Suppressor macrophage treated with lipopolysaccharide for 1 hour (primary cell): ENCODE measurements around the gene MMD.
A peak's percentile ranks its signal among the peaks of the same experiment; 100 is the strongest.
"Not testable (repeated sequence)": the region's sequence is repeated elsewhere in the genome, so short reads cannot be mapped to it uniquely, and the experiment has no call there.

ENCODE experiments used
- DNase-seq, 3 donors: peaks; one replicate each; pipeline ENCODE4 v3.0.0-alpha.2; 2020 to 2022

MMD gene

DNA sequence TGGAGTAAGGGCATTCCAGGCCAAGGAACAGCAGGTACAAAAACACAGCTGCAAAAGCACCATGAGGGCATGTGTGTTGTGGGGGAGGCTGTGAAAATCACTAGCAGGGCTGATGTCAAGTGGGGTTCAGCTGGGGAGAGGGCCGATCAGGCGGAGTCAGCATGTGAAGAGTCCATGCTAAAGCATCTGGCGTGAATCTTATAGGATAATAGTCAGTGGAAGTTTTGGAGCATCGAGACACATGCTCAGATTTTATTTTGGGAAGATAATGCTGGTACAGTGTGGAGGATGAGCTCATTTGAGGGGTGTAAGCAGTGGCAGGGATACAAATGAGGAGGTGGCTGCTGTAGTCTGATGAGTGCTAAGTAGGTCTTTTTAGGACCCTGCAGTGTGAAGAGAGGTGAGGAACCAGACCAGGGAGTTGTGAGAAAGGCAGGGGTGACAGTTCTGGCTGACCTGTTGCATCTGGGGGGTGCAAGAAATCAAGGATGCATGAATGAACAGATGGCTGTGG is 30.3 kb downstream of the MMD start:
- no peak for DNase-seq

DNA sequence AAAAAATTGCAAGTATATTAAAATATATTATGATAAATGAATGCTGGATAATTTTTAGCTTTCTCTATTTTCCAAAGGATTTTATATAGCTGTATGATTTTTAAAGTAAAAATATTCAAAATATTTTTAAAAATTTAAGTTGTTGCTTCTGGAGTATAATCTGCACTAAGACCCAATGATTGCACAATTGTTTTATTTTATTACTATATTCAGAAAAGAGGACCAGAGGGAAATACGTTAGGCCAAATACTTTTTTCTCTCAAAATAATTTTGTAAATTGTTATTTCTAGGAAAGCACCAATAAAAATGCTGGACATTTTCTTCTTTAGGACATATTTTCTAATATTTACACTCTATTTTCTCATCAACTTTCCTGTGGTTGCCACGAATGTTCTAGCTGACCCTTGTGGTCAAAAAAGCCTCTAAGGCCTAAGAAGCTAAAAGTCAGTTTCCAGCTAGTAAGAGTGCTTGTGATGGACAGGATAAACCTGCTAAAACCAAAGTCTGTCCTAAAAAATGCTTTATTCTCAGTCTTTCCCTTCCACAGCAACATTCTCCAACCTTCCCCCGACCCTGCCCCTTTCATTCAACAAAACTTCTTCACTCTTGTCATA is 31.2 kb downstream of the MMD start:
- DNase-seq = no peak

DNA sequence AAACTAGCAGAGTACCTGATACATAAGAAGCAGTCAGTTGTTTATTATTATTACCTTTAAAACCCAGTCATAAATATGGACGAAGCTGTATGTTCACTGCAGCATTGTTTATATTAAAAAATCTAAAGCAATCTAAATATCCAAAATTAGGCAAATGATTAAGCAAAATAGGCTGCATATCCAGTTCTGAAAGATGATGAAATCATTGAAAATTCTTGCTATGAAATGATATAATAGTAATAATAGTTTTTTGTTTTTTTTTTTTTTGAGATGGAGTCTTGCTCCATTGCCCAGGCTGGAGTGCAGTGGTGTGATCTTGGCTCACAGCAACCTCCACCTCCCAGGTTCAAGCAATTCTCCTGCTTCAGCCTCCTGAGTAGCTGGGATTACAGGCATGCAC is 31.9 kb downstream of the MMD start:
- not testable (repeated sequence) for DNase-seq

DNA sequence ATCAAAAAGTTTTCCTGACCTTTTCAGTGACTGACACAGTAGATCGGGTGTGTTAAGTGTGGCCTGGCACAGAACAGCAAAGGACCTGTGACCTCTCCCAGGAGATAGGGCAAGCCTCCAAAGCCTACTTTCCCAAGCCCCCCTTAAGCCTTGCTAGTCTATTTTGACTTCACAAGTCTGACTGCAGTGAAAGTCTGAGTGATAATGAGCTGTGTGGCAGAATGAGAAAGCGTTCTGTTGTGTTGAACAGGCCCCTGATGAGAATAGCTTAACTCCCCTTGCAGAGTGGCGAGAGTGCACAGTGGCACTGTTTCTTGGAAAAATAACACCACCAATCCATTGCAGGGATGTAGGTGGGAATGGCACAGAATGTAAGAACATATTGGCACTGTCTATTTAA is 32.8 kb downstream of the MMD start:
- no peak for DNase-seq

DNA sequence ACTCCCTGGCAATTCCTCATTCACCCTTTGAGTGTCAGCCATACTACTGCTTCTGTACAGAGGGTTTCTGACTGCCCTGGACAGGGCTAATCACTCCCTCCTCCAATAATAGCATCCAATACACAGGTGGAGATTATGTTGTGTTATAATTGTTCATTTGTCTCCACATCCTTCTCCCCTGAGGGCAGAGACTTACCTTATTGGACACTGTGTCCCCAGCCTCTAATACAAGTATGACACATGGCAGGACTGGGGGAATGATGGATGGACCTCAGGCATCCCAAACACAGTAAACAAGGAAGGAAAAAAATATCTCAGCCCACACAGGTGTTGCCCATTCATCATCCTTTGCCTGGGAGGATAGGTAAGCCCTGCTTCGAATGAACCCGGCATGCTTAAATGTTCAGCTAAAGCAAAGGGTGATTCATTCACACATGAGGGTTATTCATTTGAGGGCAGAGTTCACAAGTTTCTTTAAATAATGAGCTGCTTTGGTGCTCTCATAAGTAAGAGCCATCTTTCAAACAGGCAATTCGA is 34.8 kb downstream of the MMD start:
- peak in 1 of 3 donors; percentile 17 for DNase-seq

DNA sequence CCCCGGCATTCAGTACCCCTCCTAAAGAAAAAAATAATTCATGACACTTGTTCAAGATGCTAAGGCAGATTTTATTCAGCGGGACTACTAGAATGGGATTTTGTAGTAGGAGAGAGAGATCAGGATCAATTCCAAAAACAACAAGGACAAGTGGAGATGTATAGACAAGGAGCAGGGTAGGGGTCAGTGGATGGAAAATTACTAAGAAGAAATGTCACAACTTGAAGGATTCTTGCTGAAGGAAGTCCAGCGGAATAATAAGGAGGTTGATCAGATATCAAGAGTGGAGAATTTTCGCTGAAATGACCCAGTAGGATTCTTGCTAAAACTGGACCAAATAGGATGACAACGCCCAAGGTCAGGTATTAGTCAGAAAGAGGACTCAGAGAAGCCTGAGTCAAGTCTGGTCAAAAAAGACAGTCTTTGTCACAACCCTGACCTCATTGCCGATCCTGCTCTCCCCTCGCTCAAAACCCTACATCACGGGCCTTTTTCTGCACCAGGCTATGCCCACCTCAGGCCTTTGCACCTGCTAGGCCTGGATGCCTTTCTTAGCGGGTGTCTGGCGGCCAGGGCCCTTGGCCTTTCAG is 36.9 kb downstream of the MMD start:
- DNase-seq = no peak

DNA sequence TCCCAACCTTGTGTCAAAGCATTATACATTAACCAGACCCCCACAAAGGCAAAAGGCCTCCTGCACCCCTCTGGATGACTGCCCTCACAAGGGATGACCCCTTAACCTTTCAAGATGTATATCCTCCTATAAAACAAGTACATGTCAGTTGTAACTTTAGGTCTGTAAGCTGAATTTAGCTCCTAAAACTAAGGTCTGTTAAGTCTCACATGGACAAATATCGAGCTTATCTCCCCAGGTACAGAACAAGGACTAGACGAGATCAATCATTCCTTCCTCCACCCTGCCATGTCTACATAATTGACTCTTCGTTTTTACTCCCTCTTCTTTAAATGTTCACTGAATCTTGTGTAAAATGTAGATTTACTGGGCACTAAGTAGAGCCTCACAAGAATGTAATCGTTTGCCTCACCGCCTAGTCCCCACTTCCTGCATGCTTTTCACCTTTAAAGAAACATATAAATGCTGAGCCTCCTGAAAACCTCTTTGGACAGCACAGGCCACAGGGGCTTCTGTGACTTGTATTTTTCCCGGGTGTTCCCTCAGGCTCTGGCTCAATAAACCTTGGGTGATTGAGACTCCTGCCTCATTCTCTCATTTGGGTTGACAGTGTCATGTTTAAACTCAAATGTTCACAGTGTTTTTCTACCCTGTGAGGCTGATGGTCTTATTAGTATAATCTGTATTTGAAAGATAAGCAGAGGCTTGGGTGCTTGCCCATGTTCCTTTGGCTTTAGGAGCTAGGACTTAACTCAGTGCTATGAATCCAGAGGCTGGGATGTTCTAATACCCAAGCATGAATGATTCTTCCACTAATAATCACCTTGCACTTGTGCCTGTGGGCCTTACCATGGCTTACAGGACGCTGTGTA is 37.6 kb downstream of the MMD start:
- no peak for DNase-seq

DNA sequence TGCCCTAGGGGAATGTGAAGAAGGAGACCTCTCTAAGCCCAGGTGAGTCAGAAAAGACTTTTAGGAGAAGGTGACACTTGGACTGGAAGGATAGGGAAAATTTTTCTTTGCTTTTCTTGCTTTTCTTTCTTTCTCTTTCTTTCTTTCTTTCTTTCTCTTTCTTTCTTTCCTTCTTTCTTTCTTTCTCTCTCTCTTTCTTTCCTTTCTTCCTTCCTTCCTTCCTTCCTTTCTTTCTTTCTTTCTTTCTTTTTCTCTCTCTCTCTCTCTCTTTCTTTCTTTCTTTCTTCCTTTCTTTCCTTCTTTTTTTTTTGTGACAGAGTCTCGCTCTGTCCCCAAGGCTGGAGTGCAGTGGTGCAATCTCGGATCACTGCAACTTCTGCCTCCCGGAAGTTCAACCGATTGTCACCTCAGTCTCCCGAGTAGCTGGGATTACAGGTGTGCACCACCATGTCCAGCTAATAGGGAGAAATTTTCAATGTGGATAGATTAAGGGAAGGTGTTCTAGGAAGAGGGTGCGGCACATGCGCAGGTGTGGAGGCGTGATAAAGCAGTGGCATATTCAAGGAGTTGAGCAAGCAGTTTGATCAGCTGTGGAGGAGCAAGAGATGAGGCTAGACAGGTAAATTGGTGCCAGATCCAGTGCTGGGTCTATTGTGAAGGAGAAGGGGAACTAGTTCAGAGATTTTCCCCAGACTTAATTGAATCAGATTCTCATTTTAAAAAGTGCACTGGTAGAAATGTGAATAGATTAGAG is 40.4 kb downstream of the MMD start:
- no peak for DNase-seq

DNA sequence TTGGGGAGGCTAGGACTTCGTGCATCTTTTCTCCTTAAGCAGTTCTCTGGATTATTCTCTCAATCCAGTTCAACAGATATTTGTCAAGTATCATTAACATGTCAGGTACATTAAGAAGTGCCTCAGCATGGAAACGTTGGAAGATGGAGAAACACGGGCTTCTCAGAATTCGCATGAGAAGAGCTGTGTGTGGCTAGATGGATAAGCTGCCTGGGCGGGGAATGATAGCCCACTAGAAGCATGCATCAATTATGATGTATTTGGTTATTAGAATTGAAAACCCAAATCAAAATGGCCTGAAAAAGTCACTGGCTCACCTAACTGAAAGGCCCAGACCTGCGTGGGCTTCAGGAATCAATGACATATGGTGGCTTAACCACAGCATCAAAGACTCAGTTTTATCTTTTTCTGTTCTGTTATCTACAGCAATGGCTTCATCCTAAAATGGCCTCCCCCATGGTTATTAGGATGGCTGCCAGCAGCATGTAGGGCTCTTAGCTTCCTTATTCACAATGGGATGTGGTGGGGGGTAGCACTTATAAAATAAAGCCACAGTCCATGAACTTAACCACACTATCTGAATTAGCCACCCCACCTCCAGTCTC is 43.9 kb downstream of the MMD start:
- no peak for DNase-seq

DNA sequence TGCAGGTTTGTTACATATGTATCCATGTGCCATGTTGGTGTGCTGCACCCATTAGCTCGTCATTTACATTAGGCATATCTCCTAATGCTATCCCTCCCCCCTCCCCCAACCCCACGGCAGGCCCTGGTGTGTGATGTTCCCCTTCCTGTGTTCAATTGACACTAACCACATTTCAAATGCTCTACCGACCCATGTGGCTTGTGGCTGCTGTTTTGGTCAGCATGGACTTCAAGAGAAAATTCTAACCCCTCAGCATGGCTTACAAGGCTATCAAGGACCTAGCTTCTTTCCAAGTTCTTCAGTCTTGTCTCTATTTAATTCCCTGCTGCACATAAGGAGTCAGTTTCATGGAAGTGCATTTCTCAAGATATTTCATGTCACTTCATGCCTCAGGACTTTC is 52.9 kb downstream of the MMD start:
- no peak for DNase-seq

DNA sequence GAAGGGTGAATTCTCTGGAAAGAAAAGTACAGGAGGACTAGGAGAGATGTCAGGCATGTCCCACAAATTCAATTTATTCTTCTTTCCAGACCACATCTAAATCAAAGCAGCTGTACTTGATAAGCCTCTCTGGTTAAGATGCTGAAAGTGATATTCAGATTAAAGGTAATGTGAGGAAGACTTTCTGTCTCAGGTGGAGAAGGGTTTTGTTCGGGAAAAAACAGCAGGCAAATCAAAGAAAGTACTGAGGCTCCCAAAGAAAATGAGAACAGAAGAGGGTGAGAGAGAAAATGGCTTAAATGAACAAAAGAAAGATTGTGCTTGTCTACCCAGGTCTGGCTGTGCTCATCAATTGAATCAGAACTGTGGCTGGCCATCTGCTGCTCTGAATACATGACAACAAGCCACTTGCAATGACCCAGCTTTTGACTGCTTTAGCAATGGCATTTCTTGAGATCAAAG is 55.6 kb downstream of the MMD start:
- DNase-seq = no peak

DNA sequence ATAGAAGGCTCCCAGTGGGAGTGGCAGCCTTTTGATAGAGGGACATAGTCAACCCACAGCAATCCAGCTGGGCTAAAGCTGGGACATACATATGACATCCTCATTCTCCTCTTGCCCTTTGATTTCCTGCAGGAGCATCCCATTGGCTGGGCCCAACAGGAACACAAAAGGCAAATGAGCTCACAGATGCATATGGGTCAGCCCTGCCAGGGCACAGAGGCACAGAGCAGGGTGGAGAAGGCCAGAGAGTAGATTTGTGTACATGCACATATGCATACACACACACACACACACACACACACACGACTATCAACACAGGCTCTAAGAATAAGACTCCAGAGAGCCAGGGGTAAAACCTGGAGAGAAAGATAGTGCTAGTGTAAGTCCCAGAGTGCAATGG is 58.6 kb downstream of the MMD start:
- no peak for DNase-seq

DNA sequence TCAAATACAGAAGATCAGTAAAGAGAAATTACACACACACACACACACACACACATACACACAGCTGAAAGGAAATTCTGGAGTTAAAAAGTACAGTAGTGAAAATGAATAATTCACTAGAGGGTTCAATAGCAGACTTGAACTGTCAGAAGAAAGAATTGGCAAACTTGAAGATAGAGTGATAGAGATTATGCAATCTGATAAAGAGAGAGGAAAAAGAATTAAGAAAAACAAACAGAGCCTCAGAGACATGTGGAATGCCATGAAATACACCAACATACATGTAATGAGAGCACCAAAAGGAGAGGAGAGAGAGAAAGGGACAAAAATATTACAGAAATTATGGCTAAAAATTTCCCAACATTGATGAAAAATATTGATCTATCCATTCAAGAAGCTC is 60.7 kb downstream of the MMD start:
- DNase-seq = no peak

DNA sequence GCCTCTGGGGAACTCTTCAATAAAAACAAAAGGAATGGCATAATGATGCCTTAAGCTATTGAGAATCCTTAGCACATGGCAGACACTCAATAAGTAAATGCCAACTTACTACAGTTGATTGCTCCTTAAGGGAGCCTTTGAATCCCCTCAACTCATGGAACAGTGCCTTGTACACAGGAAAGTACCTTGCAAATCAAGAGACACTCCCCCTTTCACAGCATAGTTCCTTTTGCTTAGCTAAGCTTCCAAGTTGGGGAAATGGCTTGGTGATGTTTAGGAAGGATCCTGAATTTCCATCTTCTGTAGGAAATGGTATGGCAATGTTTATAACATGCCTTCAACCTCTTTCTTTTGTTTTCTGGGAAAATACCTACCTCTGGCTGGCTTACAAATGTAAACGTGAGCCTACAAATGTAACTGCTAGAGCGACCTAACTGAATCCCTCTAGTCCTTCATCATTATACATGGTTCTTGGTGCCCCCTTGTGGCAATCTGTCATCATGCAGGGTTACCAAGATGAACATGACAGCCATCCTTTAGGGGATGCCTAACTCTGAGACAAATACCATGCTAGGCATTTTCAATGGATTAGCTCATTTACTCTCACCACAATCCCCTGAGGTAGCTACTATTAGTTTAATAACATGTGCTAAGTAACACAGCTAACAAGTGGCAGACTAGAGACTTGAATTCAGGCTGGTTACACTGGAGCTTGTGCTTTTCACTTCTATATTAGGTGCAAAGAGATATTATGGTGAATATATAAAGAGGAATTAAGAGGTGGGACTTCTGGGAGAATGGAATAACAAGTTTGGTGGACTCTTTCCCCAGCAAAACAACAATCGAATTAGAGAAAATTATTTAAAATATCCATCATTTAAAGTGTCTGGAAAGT is 65.0 kb downstream of the MMD start:
- peak; percentile 67 to 80 (median 79) for DNase-seq

DNA sequence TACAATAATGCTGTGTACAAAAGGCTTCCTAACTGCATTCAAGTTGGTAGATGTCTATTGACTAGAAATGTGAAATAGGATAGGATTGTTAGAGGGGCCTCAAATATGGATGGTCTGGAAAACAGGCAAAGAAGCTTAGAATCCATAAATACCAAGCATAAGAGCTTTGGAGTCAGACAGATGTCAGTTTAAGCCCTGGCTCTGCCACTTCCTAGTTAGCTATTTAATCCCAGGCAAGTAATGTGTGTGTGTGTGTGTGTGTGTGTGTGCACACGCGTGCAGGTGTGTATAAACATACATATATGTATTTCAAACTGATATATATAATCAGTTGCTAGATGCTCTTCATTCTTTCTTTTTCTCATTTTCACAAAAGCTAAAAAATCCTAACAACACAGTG is 66.7 kb downstream of the MMD start:
- no peak for DNase-seq

DNA sequence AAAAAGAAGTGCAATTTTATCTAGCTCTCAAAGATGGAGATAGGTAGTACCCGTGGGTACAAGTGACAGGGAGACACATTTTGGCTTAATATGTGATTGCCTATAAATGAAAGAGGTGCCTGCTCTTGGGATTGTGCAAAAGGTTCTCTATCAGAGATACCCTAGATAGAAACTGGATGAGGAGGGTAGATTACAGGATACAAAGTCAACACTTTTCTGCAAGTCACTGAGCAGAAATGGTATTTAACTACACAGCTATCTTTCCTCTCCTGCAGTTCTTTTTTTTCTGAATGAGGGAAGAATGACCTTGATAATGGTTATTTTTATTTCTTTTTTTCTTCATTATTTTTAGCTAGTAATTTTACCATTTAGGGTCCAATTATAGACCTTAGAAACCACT is 67.6 kb downstream of the MMD start:
- DNase-seq = no peak

DNA sequence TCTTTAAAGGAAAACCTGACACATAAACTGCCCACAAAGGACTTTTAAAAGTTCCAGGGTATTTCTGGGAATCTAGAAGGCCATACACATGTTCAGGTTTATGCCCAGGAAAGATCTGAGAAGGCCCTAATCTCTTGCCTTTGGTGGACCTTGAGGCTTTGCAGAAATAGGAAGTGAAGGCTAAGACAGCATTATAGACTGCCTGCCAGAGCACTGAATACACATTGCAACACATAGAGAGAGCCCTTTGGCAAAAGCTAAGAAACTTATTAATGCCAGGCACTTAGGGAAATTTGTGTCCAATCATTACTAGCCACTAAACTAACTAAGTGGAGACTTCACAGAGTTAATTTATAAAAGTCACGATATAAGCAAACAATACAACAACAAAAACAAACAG is 70.4 kb downstream of the MMD start:
- peak in 1 of 3 donors; percentile 15 for DNase-seq

DNA sequence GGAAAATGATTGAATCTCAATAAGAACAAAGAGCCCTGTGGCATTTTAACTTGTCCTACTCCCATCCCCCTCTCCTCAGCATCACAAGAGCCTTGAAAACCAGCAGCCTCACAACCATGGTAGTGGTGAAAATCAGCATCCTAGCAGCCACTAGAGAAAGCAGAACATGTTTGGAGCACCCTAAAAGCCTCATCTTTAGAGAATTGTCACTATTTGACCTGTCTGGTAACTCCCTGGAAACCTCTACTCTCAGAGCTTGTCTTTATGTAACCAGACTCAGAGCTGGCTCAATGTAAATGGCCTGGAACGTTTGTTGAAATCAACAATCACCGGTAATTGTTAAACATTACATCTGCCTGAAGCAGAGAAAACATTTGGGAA is 70.8 kb downstream of the MMD start:
- no peak for DNase-seq

DNA sequence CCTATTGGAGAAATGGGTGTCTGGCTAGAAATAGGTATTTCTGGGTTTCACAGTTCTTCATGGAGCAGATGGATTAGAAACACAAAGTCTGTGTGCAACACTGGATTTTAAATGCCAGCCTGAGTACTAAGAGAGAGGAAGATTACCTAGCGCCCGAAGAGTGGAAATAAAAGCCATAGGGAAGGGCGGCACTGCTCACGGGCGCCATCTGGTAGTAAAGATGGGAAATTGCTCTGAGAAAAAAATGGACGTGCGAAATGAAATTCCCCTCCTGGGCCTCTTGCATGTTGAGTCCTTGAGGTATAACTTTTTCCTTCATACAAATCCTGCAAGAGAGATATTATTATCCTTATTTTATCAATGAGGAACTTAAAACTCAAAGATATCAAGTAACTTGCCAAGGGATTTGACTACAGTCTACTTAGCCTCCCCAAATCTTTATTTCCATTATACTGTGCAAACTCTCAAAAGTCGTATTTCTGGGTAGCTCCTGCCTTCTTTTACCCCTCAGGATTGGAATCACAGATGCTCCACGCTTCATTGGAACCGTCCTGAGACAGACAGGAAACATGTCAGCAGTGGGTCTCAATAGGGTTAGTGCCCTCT is 72.8 kb downstream of the MMD start:
- DNase-seq = peak; percentile 55 to 69 (median 66)

DNA sequence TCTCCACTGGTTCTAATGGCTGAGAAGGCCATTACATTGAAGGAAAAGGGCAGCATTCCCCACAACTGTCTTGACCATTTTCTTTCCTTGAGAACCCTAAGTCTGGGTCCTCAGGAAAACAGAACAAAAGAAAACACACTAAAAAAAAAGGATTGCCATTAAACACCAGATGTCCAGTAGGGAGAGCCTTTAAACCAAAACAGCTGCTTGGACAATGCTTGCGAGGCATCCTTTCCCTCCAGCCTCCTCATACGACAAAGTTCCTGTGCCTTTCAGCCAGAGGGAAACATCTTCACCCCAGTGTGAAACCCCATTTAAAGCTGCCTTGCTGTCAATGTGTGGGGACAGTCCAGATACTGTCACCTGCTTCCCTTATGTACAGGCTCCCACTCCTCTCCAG is 74.3 kb downstream of the MMD start:
- DNase-seq = no peak

DNA sequence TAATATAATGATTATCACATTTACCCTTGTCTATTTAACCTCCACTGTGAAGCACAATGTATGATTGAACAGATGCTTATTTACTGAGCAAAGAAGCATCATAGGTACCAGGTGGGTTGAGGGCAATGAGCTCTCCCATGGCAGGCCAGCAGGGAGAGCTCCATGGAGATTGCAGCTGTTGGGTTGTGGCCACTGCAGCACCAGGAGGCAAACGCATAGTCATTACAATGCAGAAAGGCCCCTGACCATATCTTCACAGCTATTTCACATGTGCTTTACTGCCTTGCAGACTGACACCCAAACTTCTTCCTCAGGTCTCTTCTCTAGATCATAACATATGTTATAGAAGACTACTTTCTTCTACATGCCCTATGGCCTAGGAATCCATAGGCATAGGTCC is 75.0 kb downstream of the MMD start:
- DNase-seq = no peak
